Posterior cingulate gyrus (tissue), 11 donors: ENCODE measurements around the gene NUDC.

Source experiments
- DNase-seq, 10 donors: peaks; one replicate each; pipeline versions ENCODE4 v3.0.0 to v3.0.0-alpha.2; 2020 to 2021; ENCODE audit warnings: mixed read lengths in 3 of 10
- intact Hi-C: fragments of 100-400 bp; cut with DNase I; formaldehyde crosslinking; loops from one replicate; pipeline ENCODE4 v1.15.1; 2023

Gene NUDC

DNA sequence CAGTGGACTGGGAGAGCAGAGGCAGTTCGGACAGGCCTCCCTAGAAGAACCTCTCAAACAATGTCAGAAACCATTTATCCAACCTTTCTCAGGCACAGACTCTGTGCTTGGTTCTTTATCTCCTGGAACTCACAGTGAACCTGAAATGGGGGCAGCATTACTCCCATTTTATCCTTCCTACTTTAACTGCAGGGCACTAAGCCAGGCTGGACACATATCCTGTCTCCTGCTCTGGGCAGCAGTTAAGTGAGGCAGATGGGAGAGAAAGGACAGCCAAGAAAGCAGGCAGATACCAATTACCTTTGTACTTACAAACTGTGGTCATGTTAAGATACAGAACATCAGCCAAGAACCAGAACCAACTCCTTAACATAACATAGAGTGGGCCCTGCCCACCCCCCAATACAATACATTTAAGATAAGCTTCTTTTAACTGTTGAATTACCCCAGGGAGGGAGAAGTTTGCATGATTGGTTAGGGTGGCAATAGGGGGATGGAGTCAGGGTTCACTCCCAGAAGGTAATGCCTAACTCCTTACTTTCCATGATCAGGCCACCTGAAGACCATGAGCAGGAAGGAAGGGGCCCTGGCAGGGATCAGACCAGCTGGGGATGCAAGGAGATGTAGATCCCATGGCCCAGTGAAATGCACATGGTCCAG lies 27.9 kb downstream of the NUDC start:
- intact Hi-C loops, result no loop called here
- DNase-seq, result no peak

DNA sequence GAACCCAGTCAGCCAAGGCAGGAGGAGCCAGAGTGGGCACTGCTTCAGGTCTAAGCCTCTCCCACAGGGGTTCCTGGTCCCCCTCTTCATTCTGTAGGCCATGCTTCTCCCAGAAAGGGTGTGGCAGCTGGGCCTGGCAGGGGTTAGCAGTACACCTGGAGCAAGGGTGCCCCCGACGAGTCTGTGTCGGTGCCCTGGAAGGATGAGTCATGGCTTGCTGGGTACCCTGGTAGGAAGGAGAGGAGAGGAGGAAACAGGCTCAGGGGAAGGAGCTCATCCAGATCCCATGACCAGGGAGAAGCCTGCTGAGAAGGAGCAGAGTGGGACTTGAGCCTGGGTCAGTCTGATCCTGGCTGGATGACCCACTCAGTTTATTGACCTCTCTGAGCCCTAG lies 28.4 kb downstream of the NUDC start:
- DNase-seq, result peak in 2 of 10 donors; percentile 41 to 67
- intact Hi-C loops, result no loop called here

DNA sequence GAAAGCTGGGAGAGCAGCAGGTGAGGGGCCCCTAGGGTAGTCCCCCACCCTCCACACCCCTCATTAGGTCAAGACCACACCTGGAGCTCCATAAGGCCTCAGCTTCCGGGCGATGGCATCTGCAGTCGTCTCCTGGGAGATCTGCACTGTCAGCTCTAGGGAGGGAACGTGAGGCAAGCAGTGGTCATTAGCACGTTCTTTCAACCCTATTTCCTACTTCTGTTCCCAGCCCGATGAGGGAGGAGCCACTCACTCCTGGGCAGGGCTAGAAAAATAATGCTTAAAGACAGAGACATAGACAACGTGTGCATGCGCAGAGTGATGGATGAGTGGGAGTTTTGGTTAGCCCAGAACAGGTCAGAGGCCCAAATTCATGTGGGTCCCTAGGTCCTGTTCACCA lies 29.1 kb downstream of the NUDC start:
- peak in 2 of 10 donors; percentile 55 to 62 for DNase-seq
- intact Hi-C loops, result no loop called here

DNA sequence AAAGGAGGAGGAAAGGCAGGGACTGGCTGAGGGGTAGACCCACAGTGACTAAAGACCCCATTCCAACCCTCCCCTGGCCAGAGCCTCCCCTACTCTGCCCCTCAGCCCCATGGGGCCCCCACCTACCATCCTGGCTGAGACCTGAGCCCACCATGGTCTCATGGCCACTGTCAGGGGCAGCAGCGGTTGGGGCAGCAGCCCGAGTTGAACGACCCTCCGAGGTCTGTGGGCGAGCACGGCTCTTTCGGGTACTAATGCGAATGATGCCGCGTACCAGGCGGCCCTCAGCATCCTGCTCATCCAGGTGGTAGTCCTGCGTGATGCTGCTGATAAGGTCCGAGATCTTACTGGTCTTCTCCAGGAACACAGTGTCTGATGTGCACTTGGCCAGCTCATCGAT lies 29.7 kb downstream of the NUDC start:
- intact Hi-C loops, result no loop called here
- peak in 2 of 10 donors; percentile 52 to 53 for DNase-seq

DNA sequence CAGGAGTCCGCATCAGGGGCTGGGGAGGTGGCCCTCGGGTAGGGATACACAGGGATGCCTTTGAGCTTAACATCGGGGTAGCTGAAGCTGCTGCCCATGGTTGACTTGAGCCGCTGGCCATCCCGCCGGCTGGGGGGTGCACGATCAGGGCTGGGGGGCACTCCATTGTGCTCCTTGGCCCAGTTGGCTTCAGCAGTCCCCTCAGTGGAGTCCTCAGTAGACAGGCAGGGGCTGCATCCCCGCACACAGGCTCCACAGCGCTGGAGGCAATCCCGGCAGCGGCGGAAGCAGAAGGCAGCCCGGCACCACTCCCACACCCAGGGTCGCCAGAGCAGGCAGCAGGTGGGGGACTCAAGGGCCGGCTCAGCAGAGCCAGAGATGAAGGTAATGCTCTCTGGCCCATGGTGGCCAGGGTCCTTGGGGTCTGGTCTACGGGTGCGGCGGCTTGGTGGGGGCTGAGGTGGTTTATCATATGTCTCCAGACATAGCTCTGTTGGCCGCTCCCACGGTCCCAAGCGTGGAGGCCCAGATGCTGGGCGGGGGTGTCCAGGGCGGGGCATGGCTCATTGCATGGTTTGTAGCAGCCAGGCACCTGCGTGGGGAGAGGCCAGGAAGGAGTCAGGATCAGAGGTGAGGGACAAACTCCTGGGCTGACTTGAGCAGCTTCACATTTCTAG lies 30.4 kb downstream of the NUDC start:
- intact Hi-C loops, result no loop called here
- peak in 2 of 10 donors; percentile 80 to 81 for DNase-seq

DNA sequence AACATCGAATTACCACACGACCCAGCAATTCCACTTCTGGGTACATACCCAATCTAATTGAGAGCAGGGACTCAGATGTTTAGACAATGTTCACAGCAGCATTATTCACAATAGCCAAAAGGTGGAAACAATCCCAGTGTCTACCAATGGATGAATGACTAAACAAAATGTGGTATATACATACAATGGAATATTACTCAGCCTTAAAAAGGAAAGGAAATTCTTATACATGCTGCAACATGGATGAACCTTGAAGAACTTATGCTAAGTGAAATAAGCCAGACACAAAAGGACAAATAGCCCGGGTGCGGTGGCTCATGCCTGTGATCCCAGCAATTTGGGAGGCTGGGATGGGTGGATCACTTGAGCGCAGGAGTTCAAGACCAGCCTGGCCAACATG lies 31.8 kb downstream of the NUDC start:
- peak in 1 of 10 donors; percentile 58 for DNase-seq
- intact Hi-C loops, result no loop called here

DNA sequence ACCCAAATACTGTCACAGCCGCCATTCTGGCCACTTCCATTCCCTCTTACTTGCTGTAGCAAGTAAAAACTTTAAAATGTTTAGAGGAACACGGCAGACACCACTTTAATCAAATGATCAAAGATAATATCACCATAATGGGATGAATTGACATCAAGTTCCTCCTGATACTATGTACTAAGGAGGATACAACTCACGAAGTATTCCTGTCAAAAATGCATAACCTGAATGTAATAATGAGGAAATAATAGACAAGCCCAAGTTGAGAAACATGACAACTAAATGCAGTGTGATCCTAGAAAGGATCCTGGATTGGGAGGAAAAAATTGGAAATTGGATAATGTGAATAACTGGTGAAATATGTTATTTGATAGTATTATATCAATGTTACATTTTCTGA lies 34.8 kb downstream of the NUDC start:
- no peak for DNase-seq
- intact Hi-C loops, result no loop called here

DNA sequence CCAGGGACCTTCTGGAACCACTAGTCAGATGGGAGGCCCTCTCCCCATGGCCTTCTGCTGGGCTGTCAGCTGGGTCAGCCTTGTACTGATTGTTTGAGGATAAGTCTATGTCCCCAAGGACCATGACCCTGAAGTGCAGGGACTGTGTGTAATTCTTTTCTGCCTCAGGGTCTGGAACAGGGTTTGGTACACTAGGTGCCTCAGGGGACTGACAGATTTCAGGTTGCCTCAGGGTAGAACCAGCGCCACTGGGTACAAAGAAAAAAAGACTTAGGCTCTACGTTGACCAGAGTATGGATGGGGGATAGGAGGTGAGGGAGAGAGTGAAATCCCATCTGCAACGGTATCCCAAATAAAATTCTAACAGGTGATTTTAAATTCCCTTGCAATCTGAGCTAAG lies 35.8 kb downstream of the NUDC start:
- DNase-seq, result peak in 2 of 10 donors; percentile 6 to 27
- intact Hi-C loops, result no loop called here

DNA sequence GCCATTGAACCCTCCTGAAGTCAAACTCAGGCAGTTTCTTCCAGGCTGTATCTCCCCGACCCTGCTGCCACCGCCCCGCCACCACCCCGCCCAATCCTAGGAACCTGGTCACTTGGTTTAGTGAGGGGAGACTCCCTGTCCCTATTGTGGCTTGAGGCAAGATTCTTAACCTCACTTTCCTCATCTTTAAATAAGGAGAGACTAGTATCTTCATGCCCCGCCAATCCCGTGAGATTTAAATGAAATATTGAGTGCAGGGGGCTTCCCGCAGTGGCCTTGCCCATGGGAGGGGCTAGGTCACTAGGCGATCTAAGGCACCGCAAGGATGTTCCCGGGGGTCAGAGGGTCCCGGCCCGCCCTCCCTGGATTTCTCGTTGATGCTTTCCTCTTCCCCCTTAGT lies 37.7 kb downstream of the NUDC start:
- intact Hi-C loops, result no loop called here

DNA sequence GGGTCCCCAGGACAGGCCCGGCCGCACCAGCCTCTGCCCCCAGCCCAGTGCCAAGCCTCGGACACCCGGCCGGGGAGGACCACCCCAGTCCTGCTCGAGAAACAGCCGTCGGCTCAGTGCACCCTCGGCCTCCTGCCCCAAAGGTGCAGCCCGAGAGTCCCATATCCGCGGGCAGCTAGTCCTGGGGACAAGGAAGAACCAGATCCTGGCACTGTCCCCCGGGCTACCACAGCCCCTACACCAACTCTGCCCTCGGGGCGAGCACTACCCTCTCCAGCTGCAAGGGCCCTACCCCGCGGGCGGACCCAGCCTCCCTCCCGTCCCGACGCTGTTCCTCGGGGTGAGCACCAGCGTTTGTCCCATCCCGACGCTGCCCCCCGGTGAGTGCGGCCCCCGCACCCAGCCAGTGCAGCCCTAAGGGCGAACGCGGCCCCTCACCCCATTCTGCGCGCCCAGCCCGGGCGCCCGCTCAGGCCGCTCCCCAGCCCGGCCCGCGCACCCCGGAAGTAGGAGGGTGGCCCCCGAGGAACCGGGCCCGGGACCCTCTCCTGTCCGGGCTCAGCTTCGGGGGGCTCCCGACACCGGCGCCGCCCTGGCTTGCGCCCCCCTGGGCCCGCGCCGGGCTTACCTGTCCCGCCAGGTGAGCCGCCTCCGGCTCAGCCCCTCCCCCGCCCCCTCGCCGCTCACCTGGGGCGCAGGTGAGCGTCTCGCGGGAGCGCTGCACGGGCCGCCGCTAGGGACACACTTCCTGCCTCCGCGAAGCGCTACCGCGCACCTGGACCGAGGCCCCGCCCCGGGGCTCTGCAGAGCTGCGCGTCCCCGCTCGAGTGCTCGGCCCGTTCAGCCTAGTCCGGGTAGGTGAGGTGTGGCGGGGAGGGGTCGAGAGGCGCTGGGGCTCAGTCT lies 38.4 kb downstream of the NUDC start, which contains the start of gene KDF1:
TSS of gene KDF1 (minus strand) at position 747 of the 903 bp plus-strand sequence. CDS start 8,088 bp downstream, outside the sequence.
- intact Hi-C loops, result no loop called here
- peak in 1 of 10 donors; percentile 86 for DNase-seq

More for the DNA sequence above, 37.7 kb downstream of the NUDC start:
- no peak for DNase-seq

DNA sequence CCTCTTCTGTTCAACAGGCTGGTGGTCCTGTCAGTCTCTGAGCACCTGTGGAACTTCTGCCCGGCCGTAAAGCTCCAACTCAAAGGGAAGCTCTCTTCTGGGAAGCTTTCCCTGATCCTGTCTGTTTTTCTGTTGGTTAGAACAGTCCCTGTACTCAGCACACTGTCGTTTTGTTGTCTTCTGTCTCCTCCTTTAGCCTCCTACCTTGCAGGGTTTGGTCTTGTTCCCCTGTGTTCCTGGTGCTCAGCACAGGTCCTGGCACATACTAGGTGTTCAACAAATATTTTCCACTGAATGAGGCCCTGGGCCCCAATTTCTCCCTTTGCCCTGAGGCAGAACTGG lies 39.1 kb downstream of the NUDC start:
- intact Hi-C loops, result no loop called here
- peak in 1 of 10 donors; percentile 76 for DNase-seq

DNA sequence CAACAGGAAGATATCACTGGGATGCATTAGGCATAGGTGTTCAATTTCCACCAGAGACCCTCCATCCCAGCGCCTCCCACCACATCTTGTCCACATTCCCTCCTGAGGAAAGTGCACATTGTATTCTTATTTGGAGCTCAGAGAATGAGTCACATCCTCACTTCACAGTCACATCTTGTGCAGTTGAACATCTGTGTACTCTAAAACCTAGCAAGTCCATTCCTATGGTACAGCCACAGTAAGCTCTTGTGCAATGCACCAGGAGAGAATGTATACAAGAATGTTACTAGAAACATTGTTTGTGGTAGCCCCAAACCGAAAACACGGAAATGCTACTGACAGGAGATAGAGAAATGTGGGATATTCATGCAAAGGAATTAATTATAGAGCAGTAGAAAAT lies 40.3 kb downstream of the NUDC start:
- intact Hi-C loops, result no loop called here
- no peak for DNase-seq

DNA sequence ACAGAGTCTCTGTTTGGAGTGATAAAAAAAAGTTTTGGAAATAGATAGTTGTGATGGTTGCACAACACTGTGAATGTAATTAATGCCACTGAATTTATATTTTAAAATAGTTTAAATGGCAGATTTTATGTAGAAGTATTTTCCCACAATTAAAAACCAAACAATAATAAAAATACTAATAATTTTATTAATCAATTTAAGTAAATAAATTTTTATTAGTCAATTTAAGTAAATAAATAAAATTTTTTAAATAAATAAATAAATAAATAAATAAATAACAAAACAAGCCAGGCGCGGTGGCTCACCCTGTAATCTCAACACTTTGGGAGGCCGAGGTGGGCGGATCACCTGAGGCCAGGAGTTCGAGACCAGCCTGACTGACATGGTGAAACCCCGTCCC lies 43.7 kb downstream of the NUDC start:
- intact Hi-C loops, result no loop called here
- peak in 1 of 10 donors; percentile 56 for DNase-seq

DNA sequence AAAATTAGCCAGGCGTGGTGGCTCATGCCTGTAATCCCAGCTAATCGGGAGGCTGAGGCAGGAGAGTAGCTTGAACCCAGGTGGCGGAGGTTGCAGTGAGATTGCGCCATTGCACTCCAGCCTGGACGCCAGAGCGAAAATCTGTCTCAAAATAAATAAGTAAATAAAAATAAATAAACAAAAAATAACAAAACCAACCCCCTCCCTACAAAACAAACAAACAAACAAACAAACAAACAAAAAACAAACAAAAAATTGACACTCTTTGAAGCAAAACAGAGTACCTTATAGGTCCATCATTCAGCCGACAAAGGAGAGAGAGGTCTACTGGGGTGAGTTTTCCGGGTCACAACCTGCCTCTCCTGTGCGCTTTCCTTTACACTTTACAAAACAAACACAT lies 44.1 kb downstream of the NUDC start:
- DNase-seq, result peak in 1 of 10 donors; percentile 34
- intact Hi-C loops, result no loop called here

DNA sequence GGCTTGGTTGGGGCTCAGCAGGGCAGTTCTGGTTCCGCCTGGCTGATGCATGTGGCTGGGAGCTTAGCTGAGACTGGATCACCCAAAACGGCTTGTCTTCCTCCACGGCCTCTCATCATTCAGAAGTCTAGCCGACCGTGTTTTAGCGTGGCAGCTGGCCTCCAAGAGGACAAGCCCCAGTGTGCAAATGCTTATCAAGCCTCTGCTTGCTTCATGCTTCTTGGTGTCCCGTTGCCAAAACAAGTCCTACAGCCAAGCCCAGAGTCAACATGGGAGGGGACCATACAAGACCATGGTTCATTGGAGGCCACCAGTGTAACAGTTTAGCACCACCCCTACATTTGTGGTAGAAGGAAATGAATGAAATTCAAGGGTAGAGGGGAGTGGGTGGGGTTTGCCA lies 49.3 kb downstream of the NUDC start:
- peak in 1 of 10 donors; percentile 18 for DNase-seq
- intact Hi-C loops, result no loop called here

DNA sequence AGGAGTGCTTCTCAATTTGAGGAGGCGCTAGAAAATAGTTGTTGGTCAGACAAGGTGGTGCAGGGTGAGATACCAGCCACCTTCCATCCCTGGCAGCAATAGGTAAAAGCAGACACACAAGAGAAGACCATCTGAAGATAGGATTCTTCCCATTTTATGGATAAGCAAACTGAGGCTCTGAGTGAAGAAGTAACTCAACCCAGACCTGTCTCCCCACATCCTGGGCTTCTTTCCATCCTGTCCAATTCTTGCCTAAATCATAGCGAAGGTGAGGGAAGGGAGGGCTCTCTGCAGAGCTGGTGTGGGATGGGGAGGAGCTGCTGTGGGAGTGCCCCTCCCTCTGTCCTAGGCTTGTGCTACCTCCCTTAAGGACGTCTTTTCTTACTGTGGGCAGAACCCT lies 50.0 kb downstream of the NUDC start:
- DNase-seq, result no peak
- intact Hi-C loops, result no loop called here

DNA sequence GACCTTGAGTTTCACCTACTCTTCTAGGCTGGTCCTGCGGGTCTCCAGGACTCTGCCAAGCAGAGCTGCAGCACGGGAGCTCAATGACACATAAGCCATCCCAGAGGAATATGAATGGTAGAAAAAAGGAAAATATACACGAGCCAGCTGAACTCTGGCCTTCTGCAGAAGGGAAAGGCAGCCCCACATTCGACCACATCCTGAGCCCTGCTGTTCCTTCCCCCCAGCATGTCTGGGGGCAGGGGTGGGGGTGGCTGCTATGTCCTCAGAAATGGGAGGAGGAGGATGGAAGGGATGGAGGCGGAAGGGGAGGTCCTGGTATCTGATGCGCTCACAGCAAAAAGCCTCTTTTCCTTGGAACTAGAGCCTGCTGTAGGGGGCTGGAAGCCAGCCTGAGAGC lies 50.8 kb downstream of the NUDC start:
- intact Hi-C loops, result no loop called here
- DNase-seq, result peak in 1 of 10 donors; percentile 30

DNA sequence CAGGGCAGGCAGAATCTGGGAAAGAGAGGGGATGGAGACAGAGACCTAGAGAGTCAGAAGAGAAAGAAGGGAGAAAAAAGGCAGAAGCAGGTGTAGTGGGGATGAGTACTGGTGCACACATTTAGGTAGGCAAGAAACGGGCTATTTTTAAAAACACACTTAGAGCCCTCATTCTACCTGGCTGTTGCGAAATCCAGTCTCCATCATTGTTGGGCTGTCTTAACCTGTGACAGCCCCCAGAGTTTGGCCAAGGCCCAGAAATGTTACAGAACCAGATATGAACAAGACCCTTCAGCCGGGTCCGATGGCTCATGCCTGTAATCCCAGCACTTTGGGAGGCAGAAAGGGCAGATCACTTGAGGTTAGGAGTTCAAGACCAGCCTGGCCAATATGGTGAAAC lies 51.3 kb downstream of the NUDC start:
- DNase-seq, result no peak
- intact Hi-C loops, result no loop called here

DNA sequence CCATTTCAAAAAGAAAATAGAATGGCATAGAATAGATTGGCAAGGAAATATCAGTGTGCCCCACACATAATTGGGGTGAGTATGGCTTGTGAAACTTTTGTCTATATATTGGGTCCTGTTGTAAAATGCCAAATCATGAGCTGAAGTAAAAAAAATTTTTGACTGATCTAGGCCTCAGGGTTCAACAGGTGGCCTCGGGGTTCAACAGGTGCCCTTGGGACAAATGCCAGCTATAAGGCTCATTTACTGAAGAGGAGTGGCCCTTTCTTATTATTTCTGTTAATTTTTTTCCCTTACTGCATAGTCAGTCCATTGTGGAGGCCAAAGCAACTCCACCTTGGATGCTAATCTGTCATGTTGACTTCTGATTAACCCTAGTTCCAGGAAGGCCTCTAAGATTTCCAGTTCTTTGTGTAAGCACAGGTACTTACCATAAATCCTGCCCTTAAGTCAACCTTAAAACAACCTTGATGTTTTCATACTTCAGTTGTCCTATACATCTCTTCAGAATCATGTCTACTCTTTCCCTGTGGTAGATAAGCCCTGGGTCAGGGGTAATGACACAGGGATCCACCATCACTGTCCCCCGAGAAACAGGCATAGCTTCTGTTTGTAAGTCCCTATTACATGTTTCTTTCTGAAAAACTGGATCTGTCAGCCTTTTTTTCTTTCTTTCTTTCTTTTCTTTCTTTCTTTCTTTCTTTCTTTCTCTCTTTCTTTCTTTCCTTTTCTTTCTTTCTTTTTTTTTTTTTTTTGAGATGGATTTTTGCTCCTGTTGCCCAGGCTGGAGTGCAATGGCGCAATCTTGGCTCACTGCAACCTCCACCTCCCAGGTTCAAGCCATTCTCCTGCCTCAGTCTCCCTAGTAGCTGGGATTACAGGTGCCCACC lies 55.3 kb downstream of the NUDC start:
- intact Hi-C loops, result no loop called here
- DNase-seq, result no peak

DNA sequence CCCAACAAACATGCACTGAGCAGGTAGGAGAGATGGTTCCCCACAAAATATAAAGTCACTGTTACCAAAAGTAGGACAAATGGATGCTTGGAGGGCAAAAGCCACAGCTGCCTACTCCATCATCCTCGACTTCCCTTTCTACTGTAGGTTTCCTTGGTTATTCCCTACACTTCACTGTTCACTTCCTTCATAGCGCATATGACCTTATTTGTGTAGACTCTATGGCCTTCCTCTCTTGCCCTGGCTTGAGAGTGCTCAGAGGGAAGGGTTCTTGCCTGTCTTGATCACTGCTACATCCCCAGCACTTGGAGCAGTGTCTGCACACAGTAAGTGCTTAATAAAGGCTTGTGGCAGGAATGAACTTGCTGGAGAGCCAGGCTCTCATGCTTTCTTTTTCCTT lies 57.4 kb downstream of the NUDC start:
- intact Hi-C loops, result no loop called here
- no peak for DNase-seq
